Hepatocyte (in vitro differentiated cells): ENCODE measurements around the gene PAEP.

Experiments used
- CTCF ChIP-seq: fragments of 200-600 bp; sonication (generic); IDR thresholded peaks from 2 replicates; pipeline ENCODE4 v1.5.1; 2016; ENCODE audit warnings: antibody characterized with exemption, mild to moderate bottlenecking; ENCODE audit not compliant: poor library complexity
- EZH2 ChIP-seq: fragments of 200-600 bp; sonication (generic); IDR thresholded peaks from 2 replicates; pipeline ENCODE4 v1.6.1; 2016; ENCODE audit warnings: antibody characterized with exemption, mild to moderate bottlenecking, borderline replicate concordance

- TF ChIP-seq EZH2 (no peak), CTCF (no peak)
Measured at GRCh38 chr9:135562235-135562745, 734 bp downstream of the PAEP start.
